ENCODE measurements around the gene RABAC1. TPM values are rescaled to one million over a fixed set of nuclear protein-coding genes. Genes with fewer than 3 reads are reported as not detected.

The RABAC1 gene
- total and polyA plus RNA-seq, 9 of the 15 experiments (the other 6 are each of a cell fraction or from before 2014, with no cell fraction given): 2.4 to 28.1 (median 9.3) TPM

GRCh38 chr19:41977916-41978315 is 18.8 kb upstream of the RABAC1 start:
- intact Hi-C loops (cut with micrococcal nuclease) (no loop called here), in situ Hi-C loops (cut with MboI) (no loop called here)
- ATAC-seq: no peak
- Histone ChIP-seq H3K36me3 (ENCODE audit: control insufficient read depth, insufficient read depth, low read length) (no peaks in the 10 kb centered on the region), H3K27ac (ENCODE audit: extremely low read depth, low read depth, low read length) (no peak overlapping the region), H3K4me1 (replicated peaks in 1 of 2; ENCODE audit: control insufficient read depth in 2 of 2, insufficient read depth in 2 of 2, low read length in 2 of 2) (peaks cover 0 to 15% of the 10 kb centered on the region in 2 experiments; a peak in 2 of 5 replicates), H3K27me3 (ENCODE audit: control insufficient read depth in 2 of 2, insufficient read depth in 2 of 2, low read length in 2 of 2) (peaks cover 37 to 63% of the 10 kb centered on the region in 2 experiments), H3K9ac (ENCODE audit: insufficient read depth in 1 of 2, low read depth in 2 of 2, low read length in 2 of 2) (no peak overlapping the region), H4K20me1 (replicated peaks; ENCODE audit: control insufficient read depth, insufficient read depth, low read length) (peaks cover 2% of the 10 kb centered on the region), H2AFZ (ENCODE audit: low read depth, low read length) (no peak overlapping the region), H3K9me3 (replicated peaks; ENCODE audit: control insufficient read depth, insufficient read depth, low read depth, low read length) (no peaks in the 10 kb centered on the region), H3K4me2 (ENCODE audit: insufficient read depth, low read length) (no peak overlapping the region), H3K9me1 (ENCODE audit: control insufficient read depth, insufficient read depth, low read length) (peaks cover 2% of the 10 kb centered on the region), H3K79me2 (ENCODE audit: control insufficient read depth, insufficient read depth, low read length) (no peaks in the 10 kb centered on the region), H3K4me3 (no peak overlapping the region)
- POLR2A ChIA-PET: interaction anchor here (1.2 kb wide), 1 partner anchor 19 kb away, joined by 3 read pairs; the partner anchor contains the start of gene RABAC1
- CTCF ChIA-PET (ENCODE audit: low intra/inter-chr PET ratio): interaction anchor here (0.6 kb wide), 1 partner anchor 142 kb away, joined by 4 read pairs; no protein-coding TSS in a partner anchor
- no peak for FAIRE-seq
- BruUV-seq (replicated peaks): no TSS peak
- no peak for TF ChIP-seq ZNF146 (CRISPR knock-in tag; IDR thresholded peaks at IDR 0.05; ENCODE audit: unreplicated experiment)
- TF ChIP-seq HIVEP1 (CRISPR knock-in tag; IDR thresholded peaks at IDR 0.05): no peak
- no peak for TF ChIP-seq ZNF830 (CRISPR knock-in tag; IDR thresholded peaks at IDR 0.05)
- TF ChIP-seq CCNT2 (IDR thresholded peaks at IDR 0.05; ENCODE audit: borderline replicate concordance, extremely low read depth, insufficient read length, low read depth, low read length): no peak
- no peak for TF ChIP-seq ZNF778 (CRISPR knock-in tag; IDR thresholded peaks at IDR 0.05)
- no peak for TF ChIP-seq IRF1 (CRISPR knock-in tag; IDR thresholded peaks at IDR 0.05; ENCODE audit: borderline replicate concordance)
- no peak for TF ChIP-seq POU5F1 (IDR thresholded peaks at IDR 0.05; ENCODE audit: borderline replicate concordance, low read depth, low read length, partially characterized antibody)
- TF ChIP-seq HES1 (IDR thresholded peaks at IDR 0.05; ENCODE audit: low read depth): no peak
- TF ChIP-seq PHF8 (IDR thresholded peaks at IDR 0.05; ENCODE audit: borderline replicate concordance, low read length): no peak
- TF ChIP-seq KDM5B (IDR thresholded peaks at IDR 0.05; ENCODE audit: insufficient replicate concordance, low read depth, low read length): no peak
- TF ChIP-seq HDGF (IDR thresholded peaks at IDR 0.05): no peak
- no peak for TF ChIP-seq HDAC3 (IDR thresholded peaks at IDR 0.05; ENCODE audit: borderline replicate concordance, partially characterized antibody)
- no peak for TF ChIP-seq ZNF589 (CRISPR knock-in tag; IDR thresholded peaks at IDR 0.05; ENCODE audit: low read depth)
- 4% methylated on average over 22 of the region's 22 CpGs for WGBS (ENCODE audit: insufficient coverage, low coverage, missing lambda C conversion rate)
- no peak for DNase-seq (ENCODE audit: extremely low read depth in 1 of 4, low spot score in 3 of 4)
